ENCODE measurements around the gene SPATA31C2.

DNA sequence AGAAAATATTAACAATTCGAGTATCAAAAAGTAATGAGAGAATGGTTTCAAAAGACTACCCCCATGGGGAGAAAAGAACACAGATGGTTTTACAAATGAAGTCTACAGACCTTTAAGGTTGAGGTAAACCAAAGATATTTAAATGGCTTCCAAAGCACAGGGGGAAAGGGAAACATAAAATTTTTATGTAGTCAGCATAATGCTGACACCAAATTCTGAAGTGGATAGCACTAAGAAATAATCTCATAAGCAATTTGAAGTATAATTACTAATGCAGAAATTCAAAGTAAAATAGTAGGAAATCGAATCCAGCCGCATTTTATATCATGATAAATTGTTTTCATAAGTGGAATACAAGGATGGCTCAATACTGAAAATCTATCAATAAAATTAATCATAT is 30.3 kb upstream of the SPATA31C2 start:
- TF ChIP-seq, protein P1, sequence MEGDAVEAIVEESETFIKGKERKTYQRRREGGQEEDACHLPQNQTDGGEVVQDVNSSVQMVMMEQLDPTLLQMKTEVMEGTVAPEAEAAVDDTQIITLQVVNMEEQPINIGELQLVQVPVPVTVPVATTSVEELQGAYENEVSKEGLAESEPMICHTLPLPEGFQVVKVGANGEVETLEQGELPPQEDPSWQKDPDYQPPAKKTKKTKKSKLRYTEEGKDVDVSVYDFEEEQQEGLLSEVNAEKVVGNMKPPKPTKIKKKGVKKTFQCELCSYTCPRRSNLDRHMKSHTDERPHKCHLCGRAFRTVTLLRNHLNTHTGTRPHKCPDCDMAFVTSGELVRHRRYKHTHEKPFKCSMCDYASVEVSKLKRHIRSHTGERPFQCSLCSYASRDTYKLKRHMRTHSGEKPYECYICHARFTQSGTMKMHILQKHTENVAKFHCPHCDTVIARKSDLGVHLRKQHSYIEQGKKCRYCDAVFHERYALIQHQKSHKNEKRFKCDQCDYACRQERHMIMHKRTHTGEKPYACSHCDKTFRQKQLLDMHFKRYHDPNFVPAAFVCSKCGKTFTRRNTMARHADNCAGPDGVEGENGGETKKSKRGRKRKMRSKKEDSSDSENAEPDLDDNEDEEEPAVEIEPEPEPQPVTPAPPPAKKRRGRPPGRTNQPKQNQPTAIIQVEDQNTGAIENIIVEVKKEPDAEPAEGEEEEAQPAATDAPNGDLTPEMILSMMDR (conservative IDR thresholded peaks at IDR 0.05; ENCODE audit: low read length), result no peak
- no peak for TF ChIP-seq EZH2phosphoT487 (IDR thresholded peaks at IDR 0.05; ENCODE audit: borderline replicate concordance)
